Suprapubic skin (tissue), 4 donors: ENCODE measurements around the gene RAP1GDS1. TPM values are rescaled to one million over a fixed set of nuclear protein-coding genes. Genes with fewer than 3 reads are reported as not detected.
"Not testable (repeated sequence)": the region's sequence is repeated elsewhere in the genome, so short reads cannot be mapped to it uniquely, and the experiment has no call there.

ENCODE experiments used
- DNase-seq, 2 donors: peaks; one replicate each; pipeline ENCODE4 v3.0.0-alpha.2; 2019; ENCODE audit warnings: low spot score in 2 of 2
- H3K27ac ChIP-seq: fragments of 200-600 bp; sonication (generic); one replicate; pipeline ENCODE4 v1.5.1; 2019
- H3K27me3 ChIP-seq: fragments of 200-600 bp; sonication (generic); one replicate; pipeline ENCODE4 v1.5.1; 2019
- H3K36me3 ChIP-seq: fragments of 200-600 bp; sonication (generic); one replicate; pipeline ENCODE4 v1.5.1; 2019
- H3K4me1 ChIP-seq: fragments of 200-600 bp; sonication (generic); one replicate; pipeline ENCODE4 v1.5.1; 2019
- H3K4me3 ChIP-seq: fragments of 200-600 bp; sonication (generic); one replicate; pipeline ENCODE4 v1.5.1; 2019; ENCODE audit warnings: mild to moderate bottlenecking
- H3K9me3 ChIP-seq: fragments of 200-600 bp; sonication (generic); one replicate; pipeline ENCODE4 v1.5.1; 2019
- EP300 ChIP-seq: sonication (generic); formaldehyde crosslinking; IDR thresholded peaks from one replicate; pipeline ENCODE4 v1.6.1; 2017; ENCODE audit warnings: antibody characterized with exemption
- POLR2A ChIP-seq, 2 donors: fragments of 450-650 bp; IDR thresholded peaks; one replicate each; pipeline ENCODE4 v1.6.1; 2017; ENCODE audit warnings: antibody characterized with exemption in 2 of 2, mild to moderate bottlenecking in 2 of 2, moderate library complexity in 2 of 2
- POLR2AphosphoS5 ChIP-seq, 3 donors: sonication (generic); formaldehyde crosslinking; IDR thresholded peaks; one replicate each; pipeline ENCODE4 v1.6.1; 2017; ENCODE audit warnings: antibody characterized with exemption in 3 of 3
- WGBS: methylation state at CpG from one replicate; pipeline ENCODE4 v1.1.5; 2018; 5-methylcytosine and 5-hydroxymethylcytosine counted together
- total RNA-seq, 4 donors: library from RNA; depleted of rRNA; stranded (reverse); fragments of >200 nt; gene quantifications; one replicate each; pipeline ENCODE4 v1.1.0, GENCODE V29; 2016
- TF ChIP-seq, protein P1 (sequence below), 2 donors: fragments of 200-600 bp in 1 of 2; fragments of 450-650 bp in 1 of 2; sonication (generic) in 1 of 2; IDR thresholded peaks; one replicate each; pipeline ENCODE4 v1.5.1; 2016 to 2019; ENCODE audit warnings: antibody characterized with exemption in 2 of 2, mild to moderate bottlenecking in 1 of 2, moderate library complexity in 1 of 2

The RAP1GDS1 gene
- total RNA-seq, 4 donors from 2014 or later = 17.8 to 28.6 (median 27.1) TPM

DNA sequence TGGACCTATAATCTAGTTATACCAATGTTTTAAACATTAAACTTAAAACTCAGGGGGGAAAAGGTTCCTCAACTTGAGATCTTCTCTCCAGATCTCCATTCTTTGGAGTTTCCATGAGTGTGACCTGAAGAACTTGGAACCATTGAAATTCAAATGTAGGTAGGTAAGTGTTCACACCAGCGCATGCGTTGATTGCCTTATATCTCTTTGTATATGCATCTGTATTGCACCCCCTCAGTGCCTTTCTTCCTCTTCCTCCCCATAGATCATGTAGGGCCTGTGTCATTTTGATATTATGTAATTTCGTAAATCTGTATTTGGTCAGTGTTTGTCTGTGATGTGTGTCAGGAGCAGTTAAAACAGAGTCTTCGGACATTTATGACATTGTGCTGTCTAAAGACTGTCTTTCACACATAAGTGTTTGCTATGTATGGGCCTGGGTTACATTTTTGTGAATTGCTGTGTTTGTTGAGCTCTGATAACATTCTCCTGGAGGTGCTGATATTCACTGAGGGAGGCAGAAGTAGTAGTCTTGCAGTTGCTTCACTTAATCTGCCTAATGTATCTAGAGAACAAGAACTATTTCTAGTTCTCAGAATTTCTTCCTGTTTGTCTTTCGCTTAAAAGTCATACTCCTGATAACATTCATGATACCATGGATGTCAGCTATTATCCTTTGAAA is 126.3 kb downstream of the RAP1GDS1 start:
- Histone ChIP-seq H3K27ac (no peak overlapping the region), H3K4me1 (no peaks in the 10 kb centered on the region), H3K4me3 (no peak overlapping the region), H3K27me3 (no peaks in the 10 kb centered on the region), H3K9me3 (no peaks in the 10 kb centered on the region), H3K36me3 (peaks cover under 1% of the 10 kb centered on the region)
- TF ChIP-seq POLR2AphosphoS5 (IDR thresholded peaks at IDR 0.05) = no peak
- TF ChIP-seq EP300 = no peak
- 95% methylated on average over 5 of the region's 5 CpGs for WGBS
- DNase-seq = no peak

DNA sequence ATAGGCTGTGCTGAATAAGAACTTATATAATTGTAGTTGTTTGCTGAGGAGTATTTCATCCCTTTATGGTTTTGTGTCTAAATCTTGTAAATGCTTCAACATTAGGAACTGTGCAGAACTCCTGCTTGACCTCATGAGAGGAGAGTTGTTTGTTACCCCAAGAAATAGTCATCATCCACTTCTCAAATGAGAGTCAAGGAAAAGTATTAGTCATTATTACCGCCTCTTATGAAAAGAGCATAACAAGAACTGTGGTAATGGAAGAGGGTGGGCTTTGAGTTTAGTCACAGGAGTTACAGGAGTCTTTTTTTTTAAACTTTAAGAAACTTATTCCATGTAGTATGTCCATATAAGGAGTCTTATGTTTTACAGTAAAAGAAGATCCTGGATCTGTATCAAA is 132.9 kb downstream of the RAP1GDS1 start:
- H3K36me3 ChIP-seq = peaks cover 17% of the 10 kb centered on the region
- no peaks in the 10 kb centered on the region for H3K4me1 ChIP-seq
- no peak overlapping the region for H3K27ac ChIP-seq
- TF ChIP-seq, protein P1, sequence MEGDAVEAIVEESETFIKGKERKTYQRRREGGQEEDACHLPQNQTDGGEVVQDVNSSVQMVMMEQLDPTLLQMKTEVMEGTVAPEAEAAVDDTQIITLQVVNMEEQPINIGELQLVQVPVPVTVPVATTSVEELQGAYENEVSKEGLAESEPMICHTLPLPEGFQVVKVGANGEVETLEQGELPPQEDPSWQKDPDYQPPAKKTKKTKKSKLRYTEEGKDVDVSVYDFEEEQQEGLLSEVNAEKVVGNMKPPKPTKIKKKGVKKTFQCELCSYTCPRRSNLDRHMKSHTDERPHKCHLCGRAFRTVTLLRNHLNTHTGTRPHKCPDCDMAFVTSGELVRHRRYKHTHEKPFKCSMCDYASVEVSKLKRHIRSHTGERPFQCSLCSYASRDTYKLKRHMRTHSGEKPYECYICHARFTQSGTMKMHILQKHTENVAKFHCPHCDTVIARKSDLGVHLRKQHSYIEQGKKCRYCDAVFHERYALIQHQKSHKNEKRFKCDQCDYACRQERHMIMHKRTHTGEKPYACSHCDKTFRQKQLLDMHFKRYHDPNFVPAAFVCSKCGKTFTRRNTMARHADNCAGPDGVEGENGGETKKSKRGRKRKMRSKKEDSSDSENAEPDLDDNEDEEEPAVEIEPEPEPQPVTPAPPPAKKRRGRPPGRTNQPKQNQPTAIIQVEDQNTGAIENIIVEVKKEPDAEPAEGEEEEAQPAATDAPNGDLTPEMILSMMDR (IDR thresholded peaks at IDR 0.05) = no peak
- TF ChIP-seq POLR2A (IDR thresholded peaks at IDR 0.05) = no peak
- no peak for TF ChIP-seq EP300
- no peak for TF ChIP-seq POLR2AphosphoS5 (IDR thresholded peaks at IDR 0.05)
- H3K27me3 ChIP-seq = no peaks in the 10 kb centered on the region
- H3K4me3 ChIP-seq = no peak overlapping the region
- H3K9me3 ChIP-seq = no peaks in the 10 kb centered on the region
- 100% methylated on average over 1 of the region's 1 CpG for WGBS
- no peak for DNase-seq

DNA sequence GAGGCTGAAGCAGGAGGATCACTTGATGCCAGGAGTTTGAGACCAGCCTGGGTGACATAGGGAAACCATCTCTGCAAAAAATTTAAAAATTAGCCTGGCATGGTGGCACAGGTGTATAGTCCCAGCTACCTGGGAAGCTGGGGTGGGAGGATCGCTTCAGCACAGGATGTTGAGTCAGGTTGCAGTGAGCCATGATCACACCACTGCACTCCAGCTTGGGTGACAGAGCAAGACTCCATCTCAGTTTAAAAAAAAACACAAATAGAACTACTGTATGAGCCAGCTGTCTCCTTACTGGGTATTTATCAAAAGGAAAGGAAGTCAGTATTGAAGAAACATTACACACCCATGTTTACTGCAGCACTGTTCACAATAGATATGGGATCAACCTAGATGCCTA is 138.7 kb downstream of the RAP1GDS1 start:
- no peak for TF ChIP-seq POLR2AphosphoS5 (IDR thresholded peaks at IDR 0.05)
- TF ChIP-seq, protein P1 (IDR thresholded peaks at IDR 0.05) = no peak
- TF ChIP-seq EP300 = no peak
- no peak for TF ChIP-seq POLR2A (IDR thresholded peaks at IDR 0.05)

DNA sequence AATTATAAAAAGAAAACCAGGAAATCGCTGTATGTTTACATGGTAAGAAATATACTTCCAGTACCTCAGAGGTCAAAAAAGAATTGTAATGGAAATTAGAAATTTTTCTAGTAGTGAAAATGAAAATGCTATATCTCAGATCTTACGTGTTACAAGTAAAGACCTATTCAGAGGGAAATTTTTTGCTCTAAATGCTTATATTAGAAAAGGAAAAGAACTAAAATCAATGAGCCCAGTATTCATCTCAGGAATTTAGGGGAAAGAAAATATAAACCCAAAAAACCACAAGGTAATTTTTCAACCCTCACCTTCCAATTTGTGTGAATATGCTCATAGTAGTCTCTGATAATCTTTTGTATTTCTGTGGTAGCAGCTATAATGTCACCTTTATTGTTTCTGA is 145.6 kb downstream of the RAP1GDS1 start:
- no peak overlapping the region for H3K4me3 ChIP-seq
- H3K4me1 ChIP-seq = no peaks in the 10 kb centered on the region
- no peaks in the 10 kb centered on the region for H3K9me3 ChIP-seq
- TF ChIP-seq, protein P1 (IDR thresholded peaks at IDR 0.05) = no peak
- TF ChIP-seq POLR2A (IDR thresholded peaks at IDR 0.05) = no peak
- no peak for TF ChIP-seq POLR2AphosphoS5 (IDR thresholded peaks at IDR 0.05)
- no peak for TF ChIP-seq EP300
- no peak for DNase-seq
- WGBS = 93% methylated on average over 2 of the region's 2 CpGs
- peaks cover 4% of the 10 kb centered on the region for H3K36me3 ChIP-seq
- no peak overlapping the region for H3K27ac ChIP-seq
- H3K27me3 ChIP-seq = no peaks in the 10 kb centered on the region

More for the DNA sequence above, 138.7 kb downstream of the RAP1GDS1 start:
- WGBS = 84% methylated on average over 1 of the region's 1 CpG
- Histone ChIP-seq H3K27me3 (no peaks in the 10 kb centered on the region), H3K4me1 (no peaks in the 10 kb centered on the region), H3K4me3 (no peak overlapping the region), H3K27ac (no peak overlapping the region), H3K36me3 (peaks cover 13% of the 10 kb centered on the region), H3K9me3 (no peaks in the 10 kb centered on the region)
- DNase-seq = no peak

DNA sequence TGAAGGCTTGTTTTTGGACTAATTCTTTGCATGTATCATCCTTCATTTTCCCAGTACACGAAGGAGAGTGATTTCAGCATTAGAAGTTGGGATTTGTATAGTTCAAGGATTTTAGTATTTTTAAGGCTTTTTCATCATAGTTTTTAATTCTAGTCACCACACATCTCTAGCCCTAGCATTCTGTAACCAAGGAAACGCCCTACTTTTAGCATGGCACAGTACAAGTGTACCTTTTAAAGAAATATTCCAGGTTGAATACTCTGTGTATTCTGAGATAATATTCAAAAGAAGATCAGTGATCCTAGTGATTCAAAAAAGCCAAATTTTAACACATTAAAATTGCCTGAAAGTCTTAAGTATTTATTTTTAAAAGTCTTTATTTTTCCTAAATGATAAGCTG is 150.5 kb downstream of the RAP1GDS1 start:
- 93% methylated on average over 2 of the region's 2 CpGs for WGBS
- H3K4me1 ChIP-seq = no peaks in the 10 kb centered on the region
- H3K27me3 ChIP-seq = no peaks in the 10 kb centered on the region
- no peak overlapping the region for H3K27ac ChIP-seq
- peaks cover 8% of the 10 kb centered on the region for H3K36me3 ChIP-seq
- no peak for DNase-seq
- peaks cover 9% of the 10 kb centered on the region for H3K9me3 ChIP-seq
- H3K4me3 ChIP-seq = no peak overlapping the region
- TF ChIP-seq POLR2A (IDR thresholded peaks at IDR 0.05) (no peak), POLR2AphosphoS5 (IDR thresholded peaks at IDR 0.05) (no peak), EP300 (no peak)
- TF ChIP-seq, protein P1 (IDR thresholded peaks at IDR 0.05) = no peak

DNA sequence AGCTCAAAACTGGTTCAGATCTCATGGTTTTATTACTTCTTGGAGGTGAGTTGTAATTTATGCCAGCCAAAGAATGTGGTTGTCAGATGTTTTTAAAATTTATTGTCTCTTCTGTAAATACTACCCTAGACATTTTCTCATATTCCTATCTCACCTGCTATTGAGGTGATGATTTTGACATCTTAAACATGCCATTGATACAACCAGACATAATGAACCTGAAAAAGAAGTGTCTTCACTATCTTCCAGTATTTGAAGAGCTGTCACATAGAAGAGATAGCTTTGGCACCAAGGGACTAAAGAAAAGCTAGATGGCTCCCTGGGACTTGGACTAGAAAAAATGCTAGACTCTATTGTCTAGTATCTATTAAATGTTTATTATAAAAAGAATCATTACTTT is 155.7 kb downstream of the RAP1GDS1 start:
- H3K36me3 ChIP-seq = peaks cover 34% of the 10 kb centered on the region

DNA sequence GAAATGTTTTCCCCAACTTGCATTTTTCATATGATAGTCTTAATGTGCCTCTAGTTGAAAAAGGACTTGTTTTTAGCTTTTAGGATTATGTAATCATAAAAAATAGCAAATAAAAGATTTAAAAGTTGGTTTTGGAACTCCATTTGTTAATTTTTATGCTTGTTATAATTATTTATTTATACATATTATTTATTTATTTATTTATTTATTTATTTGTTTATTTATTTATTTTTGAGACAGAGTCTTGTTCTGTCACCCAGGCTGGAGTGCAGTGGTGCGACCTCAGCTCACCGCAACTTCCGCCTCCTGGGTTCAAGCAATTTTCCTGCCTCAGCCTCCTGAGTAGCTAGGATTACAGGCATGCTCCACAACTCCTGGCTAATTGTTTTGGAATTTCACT is 159.0 kb downstream of the RAP1GDS1 start:
- not testable (repeated sequence) for H3K9me3 ChIP-seq, DNase-seq, H3K4me1 ChIP-seq, H3K27me3 ChIP-seq, H3K27ac ChIP-seq, H3K4me3 ChIP-seq
- peaks cover 61% of the 10 kb centered on the region for H3K36me3 ChIP-seq
- WGBS = 97% methylated on average over 3 of the region's 3 CpGs

More for the DNA sequence above, 155.7 kb downstream of the RAP1GDS1 start:
- Histone ChIP-seq H3K27me3 (no peaks in the 10 kb centered on the region), H3K4me1 (no peaks in the 10 kb centered on the region), H3K4me3 (no peak overlapping the region), H3K27ac (no peak overlapping the region), H3K9me3 (peaks cover 9% of the 10 kb centered on the region)
- DNase-seq = no peak
- TF ChIP-seq EP300 (no peak), POLR2A (IDR thresholded peaks at IDR 0.05) (no peak), POLR2AphosphoS5 (IDR thresholded peaks at IDR 0.05) (no peak)
- TF ChIP-seq, protein P1 (IDR thresholded peaks at IDR 0.05) = no peak
